Trophoblast cell (in vitro differentiated cells and primary cell): ENCODE data around the gene LYPD8.

Experiments used
- DNase-seq, 2 donors: peaks; one replicate each; pipeline ENCODE4 v3.0.0-alpha.2; 2016
- H2AFZ ChIP-seq: 2 replicates; pipeline ENCODE4 v1.6.1; 2013; ENCODE audit warnings: low read length, moderate library complexity, mild to moderate bottlenecking; ENCODE audit not compliant: insufficient read depth, poor library complexity
- H2AK5ac ChIP-seq: 2 replicates; pipeline ENCODE4 v1.6.1; 2013; ENCODE audit warnings: mild to moderate bottlenecking, low read length
- H2BK120ac ChIP-seq: 2 replicates; pipeline ENCODE4 v1.6.1; 2013; ENCODE audit warnings: low read length, mild to moderate bottlenecking, moderate library complexity; ENCODE audit not compliant: insufficient read depth, poor library complexity
- H2BK12ac ChIP-seq: 2 replicates; pipeline ENCODE4 v1.6.1; 2013; ENCODE audit warnings: mild to moderate bottlenecking, low read length, moderate library complexity
- H2BK5ac ChIP-seq: 2 replicates; pipeline ENCODE4 v1.6.1; 2013; ENCODE audit warnings: low read length, low read depth, moderate library complexity, mild to moderate bottlenecking; ENCODE audit not compliant: poor library complexity
- H3K14ac ChIP-seq: 2 replicates; pipeline ENCODE4 v1.6.1; 2013; ENCODE audit warnings: mild to moderate bottlenecking, low read length
- H3K18ac ChIP-seq: 2 replicates; pipeline ENCODE4 v1.6.1; 2013; ENCODE audit warnings: mild to moderate bottlenecking, low read length
- H3K23ac ChIP-seq: 2 replicates; pipeline ENCODE4 v1.6.1; 2013; ENCODE audit warnings: low read length
- H3K27ac ChIP-seq: 2 replicates; pipeline ENCODE4 v1.5.1; 2013; ENCODE audit warnings: low read depth, mild to moderate bottlenecking, inconsistent platforms, low read length, moderate library complexity
- H3K27me3 ChIP-seq: 2 replicates; pipeline ENCODE4 v1.6.1; 2013; ENCODE audit warnings: inconsistent platforms, mild to moderate bottlenecking, low read length, moderate library complexity; ENCODE audit not compliant: insufficient read depth
- H3K36me3 ChIP-seq, 2 experiments: 1 replicate in 1 of 2; 2 replicates in 1 of 2; pipeline ENCODE4 v1.6.1; 2013; ENCODE audit warnings: low read length in 2 of 2, mild to moderate bottlenecking in 2 of 2, moderate library complexity in 1 of 2; ENCODE audit not compliant: insufficient read depth in 2 of 2, control insufficient read depth in 1 of 2
- H3K4ac ChIP-seq: 2 replicates; pipeline ENCODE4 v1.6.1; 2013; ENCODE audit warnings: low read depth, mild to moderate bottlenecking, low read length, moderate library complexity
- H3K4me1 ChIP-seq, 2 experiments: 1 replicate in 1 of 2; 2 replicates in 1 of 2; pipeline ENCODE4 v1.6.1; 2013; ENCODE audit warnings: low read length in 2 of 2, mild to moderate bottlenecking in 2 of 2, moderate library complexity in 1 of 2; ENCODE audit not compliant: insufficient read depth in 2 of 2, control insufficient read depth in 1 of 2
- H3K4me2 ChIP-seq: 2 replicates; pipeline ENCODE4 v1.6.1; 2013; ENCODE audit warnings: inconsistent platforms, mild to moderate bottlenecking, low read length, moderate library complexity
- H3K4me3 ChIP-seq: 2 replicates; pipeline ENCODE4 v1.5.1; 2013; ENCODE audit warnings: mild to moderate bottlenecking, low read depth, low read length, inconsistent platforms
- H3K79me1 ChIP-seq: one replicate; pipeline ENCODE4 v1.6.1; 2013; ENCODE audit warnings: low read length
- H3K79me2 ChIP-seq: 2 replicates; pipeline ENCODE4 v1.6.1; 2013; ENCODE audit warnings: low read length, mild to moderate bottlenecking; ENCODE audit not compliant: control insufficient read depth, insufficient read depth, poor library complexity
- H3K9ac ChIP-seq: 2 replicates; pipeline ENCODE4 v1.6.1; 2013; ENCODE audit warnings: mild to moderate bottlenecking, low read length
- H3K9me3 ChIP-seq: 2 replicates; pipeline ENCODE4 v1.6.1; 2013; ENCODE audit warnings: low read depth, mild to moderate bottlenecking, control low read depth, inconsistent platforms, low read length; ENCODE audit not compliant: insufficient read depth
- H4K12ac ChIP-seq: 2 replicates; pipeline ENCODE4 v1.6.1; 2013; ENCODE audit warnings: low read depth, mild to moderate bottlenecking, low read length, moderate library complexity
- H4K8ac ChIP-seq: 2 replicates; pipeline ENCODE4 v1.6.1; 2013; ENCODE audit warnings: low read depth, mild to moderate bottlenecking, low read length, moderate library complexity
- H4K91ac ChIP-seq: one replicate; pipeline ENCODE4 v1.6.1; 2013; ENCODE audit warnings: low read depth, mild to moderate bottlenecking, low read length, moderate library complexity
- WGBS: extraction: QIAGEN DNeasy Blood & Tissue Kit; methylation state at CpG from one replicate; pipeline ENCODE4 v1.1.7; 2013; ENCODE audit warnings: missing lambda C conversion rate; ENCODE audit not compliant: insufficient read length, insufficient coverage; ENCODE audit errors: extremely low coverage; 5-methylcytosine and 5-hydroxymethylcytosine counted together

Gene LYPD8

DNA sequence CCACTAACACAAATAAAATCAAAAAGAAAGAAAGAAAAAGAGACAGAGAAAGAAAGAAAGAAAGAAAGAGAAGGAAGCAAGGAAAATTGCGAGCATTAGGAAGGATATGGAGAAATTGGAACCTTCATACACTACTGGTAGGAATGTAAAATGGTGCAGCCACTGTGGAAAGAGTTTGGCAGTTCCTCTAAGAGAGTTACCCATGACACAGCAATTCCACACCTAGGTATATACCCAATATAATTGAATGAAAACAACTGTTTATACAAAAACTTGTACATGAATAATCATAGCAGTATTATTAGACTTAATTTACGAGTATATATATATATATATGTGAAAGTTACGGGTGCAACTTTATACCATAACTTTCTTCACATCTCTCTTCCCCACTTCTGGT lies 4.1 kb upstream of the LYPD8 start:
- H3K79me1 ChIP-seq = no peaks in the 10 kb centered on the region
- H3K9me3 ChIP-seq = peaks cover 34% of the 10 kb centered on the region
- WGBS = no CpG with 5 or more reads among the region's 3 CpGs
- no peak overlapping the region for H2BK120ac ChIP-seq
- H3K9ac ChIP-seq = no peak overlapping the region
- H3K36me3 ChIP-seq = no peaks in the 10 kb centered on the region
- no peak overlapping the region for H4K8ac ChIP-seq
- no peak overlapping the region for H3K27ac ChIP-seq
- H2AK5ac ChIP-seq = no peak overlapping the region
- no peak overlapping the region for H2AFZ ChIP-seq
- H4K12ac ChIP-seq = no peak overlapping the region
- H3K23ac ChIP-seq = no peak overlapping the region
- no peak for DNase-seq
- no peak overlapping the region for H4K91ac ChIP-seq
- H3K4ac ChIP-seq = no peak overlapping the region
- H3K79me2 ChIP-seq = no peaks in the 10 kb centered on the region
- H3K14ac ChIP-seq = no peak overlapping the region
- no peak overlapping the region for H3K4me2 ChIP-seq
- no peak overlapping the region for H3K4me3 ChIP-seq
- H2BK5ac ChIP-seq = no peak overlapping the region
- H3K18ac ChIP-seq = no peak overlapping the region
- H3K27me3 ChIP-seq = no peaks in the 10 kb centered on the region
- H2BK12ac ChIP-seq = no peak overlapping the region
- H3K4me1 ChIP-seq = no peaks in the 10 kb centered on the region

- H3K79me2 ChIP-seq = no peaks in the 10 kb centered on the region
- H2AFZ ChIP-seq = no peak overlapping the region
- no peak overlapping the region for H3K9ac ChIP-seq
- no peak overlapping the region for H3K18ac ChIP-seq
- H3K14ac ChIP-seq = no peak overlapping the region
- no peak overlapping the region for H4K8ac ChIP-seq
- H3K27ac ChIP-seq = no peak overlapping the region
- H3K4me1 ChIP-seq = no peaks in the 10 kb centered on the region
- no peak overlapping the region for H3K23ac ChIP-seq
- H3K27me3 ChIP-seq = no peaks in the 10 kb centered on the region
- WGBS = no CpG with 5 or more reads among the region's 9 CpGs
- peaks cover 47% of the 10 kb centered on the region for H3K9me3 ChIP-seq
- H3K36me3 ChIP-seq = no peaks in the 10 kb centered on the region
- H2BK120ac ChIP-seq = no peak overlapping the region
- no peak overlapping the region for H3K4me2 ChIP-seq
- H2AK5ac ChIP-seq = no peak overlapping the region
- H3K4ac ChIP-seq = no peak overlapping the region
- no peak overlapping the region for H2BK12ac ChIP-seq
- H4K91ac ChIP-seq = no peak overlapping the region
- no peak overlapping the region for H2BK5ac ChIP-seq
- no peak overlapping the region for H3K4me3 ChIP-seq
- no peak overlapping the region for H4K12ac ChIP-seq
- no peak for DNase-seq
- no peaks in the 10 kb centered on the region for H3K79me1 ChIP-seq
Measured at GRCh38 chr1:248758352-248758751, 2.8 kb upstream of the LYPD8 start.

DNA sequence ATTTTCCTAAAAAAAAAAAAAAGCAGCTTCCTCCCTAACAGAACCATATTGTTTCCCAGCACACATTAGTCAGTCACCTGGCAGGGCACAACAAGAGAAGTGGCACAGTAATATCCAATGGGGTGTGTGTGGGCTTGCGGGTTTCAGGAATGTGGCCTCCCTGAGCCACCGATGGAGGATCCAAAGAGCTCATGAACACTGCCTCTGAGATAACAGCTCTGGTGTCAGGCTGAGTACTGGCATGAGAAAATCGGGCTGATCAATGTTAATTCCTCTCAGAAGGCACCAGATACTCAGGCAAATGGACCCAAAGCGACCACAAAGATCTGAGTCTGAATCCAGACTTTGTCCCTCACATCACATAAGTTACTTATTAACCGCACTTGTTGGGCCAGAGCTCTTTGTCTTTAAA lies 2.2 kb upstream of the LYPD8 start:
- Histone ChIP-seq H4K8ac (no peak overlapping the region), H3K4me1 (no peaks in the 10 kb centered on the region), H3K4me2 (no peak overlapping the region), H4K91ac (no peak overlapping the region), H3K27ac (no peak overlapping the region), H3K27me3 (no peaks in the 10 kb centered on the region), H3K79me1 (no peaks in the 10 kb centered on the region), H2AFZ (no peak overlapping the region), H3K23ac (no peak overlapping the region), H4K12ac (no peak overlapping the region), H3K9ac (no peak overlapping the region), H2BK5ac (no peak overlapping the region), H2BK12ac (no peak overlapping the region), H3K9me3 (peaks cover 53% of the 10 kb centered on the region), H3K79me2 (no peaks in the 10 kb centered on the region), H3K36me3 (no peaks in the 10 kb centered on the region), H3K4me3 (no peak overlapping the region), H3K18ac (no peak overlapping the region), H3K14ac (no peak overlapping the region), H2AK5ac (no peak overlapping the region), H2BK120ac (no peak overlapping the region), H3K4ac (no peak overlapping the region)
- no CpG with 5 or more reads among the region's 5 CpGs for WGBS
- DNase-seq = no peak

DNA sequence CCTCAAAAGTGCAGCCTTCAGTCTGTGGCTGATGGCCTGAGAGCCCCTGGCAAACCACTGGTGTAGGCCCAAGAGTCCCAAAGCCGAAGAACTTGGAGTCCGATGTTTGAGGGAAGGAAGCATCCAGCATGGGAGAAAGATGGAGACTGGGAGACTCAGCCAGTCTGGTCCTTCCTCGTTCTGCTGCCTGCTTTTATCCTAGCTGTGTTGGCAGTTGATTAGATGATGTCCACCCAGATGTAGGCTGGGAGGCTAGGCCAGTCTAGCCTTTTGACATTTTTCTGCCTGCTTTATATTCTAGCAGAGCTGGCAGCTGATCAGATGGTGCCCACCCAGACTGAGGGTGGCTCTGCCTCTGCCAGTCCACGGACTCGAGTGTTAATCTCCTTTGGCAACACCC lies 1.1 kb upstream of the LYPD8 start:
- Histone ChIP-seq H4K91ac (no peak overlapping the region), H2BK120ac (no peak overlapping the region)

More for the DNA sequence above, 1.1 kb upstream of the LYPD8 start:
- H3K27me3 ChIP-seq = no peaks in the 10 kb centered on the region
- no peak overlapping the region for H3K9ac ChIP-seq
- no peak overlapping the region for H2BK5ac ChIP-seq
- no peak overlapping the region for H3K18ac ChIP-seq
- no peak overlapping the region for H3K4ac ChIP-seq
- no peak overlapping the region for H3K14ac ChIP-seq
- no peaks in the 10 kb centered on the region for H3K36me3 ChIP-seq
- no peak overlapping the region for H3K4me3 ChIP-seq
- H3K23ac ChIP-seq = no peak overlapping the region
- no peaks in the 10 kb centered on the region for H3K79me2 ChIP-seq
- no peak overlapping the region for H4K8ac ChIP-seq
- H3K4me2 ChIP-seq = no peak overlapping the region
- H3K9me3 ChIP-seq = peaks cover 63% of the 10 kb centered on the region
- H4K12ac ChIP-seq = no peak overlapping the region
- no peaks in the 10 kb centered on the region for H3K79me1 ChIP-seq
- no peak overlapping the region for H2BK12ac ChIP-seq
- WGBS = no CpG with 5 or more reads among the region's 5 CpGs
- no peak for DNase-seq
- H2AFZ ChIP-seq = no peak overlapping the region
- H2AK5ac ChIP-seq = no peak overlapping the region
- H3K27ac ChIP-seq = no peak overlapping the region
- H3K4me1 ChIP-seq = no peaks in the 10 kb centered on the region
